Neural progenitor cell (in vitro differentiated cells): ENCODE results near the gene PARP2. TPM values are rescaled to one million over a fixed set of nuclear protein-coding genes. Genes with fewer than 3 reads are reported as not detected.

Experiments used
- DNase-seq: peaks from one replicate; pipeline ENCODE4 v3.0.0-alpha.2; 2016; ENCODE audit warnings: low spot score
- H2AFZ ChIP-seq: fragments of 200-600 bp; sonication (generic); replicated peaks from 2 replicates; pipeline ENCODE4 v1.6.1; 2016; ENCODE audit warnings: antibody characterized with exemption
- H3F3A ChIP-seq: fragments of 200-600 bp; sonication (generic); 2 replicates; pipeline ENCODE4 v1.6.1; 2016; ENCODE audit warnings: antibody characterized with exemption, low read depth
- H3K27ac ChIP-seq: fragments of 200-600 bp; sonication (generic); 2 replicates; pipeline ENCODE4 v1.5.1; 2016; ENCODE audit warnings: mild to moderate bottlenecking
- H3K27me3 ChIP-seq: fragments of 200-600 bp; sonication (generic); 2 replicates; pipeline ENCODE4 v1.6.1; 2016; ENCODE audit warnings: mild to moderate bottlenecking, moderate library complexity
- H3K36me3 ChIP-seq: fragments of 200-600 bp; sonication (generic); 2 replicates; pipeline ENCODE4 v1.5.1; 2016
- H3K4me1 ChIP-seq: fragments of 200-600 bp; sonication (generic); 2 replicates; pipeline ENCODE4 v1.6.1; 2016; ENCODE audit warnings: mixed run types
- H3K4me2 ChIP-seq: fragments of 200-600 bp; sonication (generic); 2 replicates; pipeline ENCODE4 v1.6.1; 2016
- H3K4me3 ChIP-seq: fragments of 200-600 bp; sonication (generic); 2 replicates; pipeline ENCODE4 v1.5.1; 2016
- H3K79me2 ChIP-seq: fragments of 200-600 bp; sonication (generic); 2 replicates; pipeline ENCODE4 v1.6.1; 2016; ENCODE audit warnings: low read depth
- H3K9ac ChIP-seq: fragments of 200-600 bp; sonication (generic); 2 replicates; pipeline ENCODE4 v1.6.1; 2016
- H3K9me3 ChIP-seq: fragments of 200-600 bp; sonication (generic); 2 replicates; pipeline ENCODE4 v1.5.1; 2016; ENCODE audit warnings: low read depth
- H4K20me1 ChIP-seq: fragments of 200-600 bp; sonication (generic); 2 replicates; pipeline ENCODE4 v1.6.1; 2016; ENCODE audit warnings: low read depth
- H3K27ac Mint-ChIP-seq: 3 replicates; pipeline ENCODE4 v1.8.0; 2021; ENCODE audit warnings: mixed read lengths
- H3K27me3 Mint-ChIP-seq: 2 replicates; pipeline ENCODE4 v1.8.0; 2022; ENCODE audit warnings: low read depth, mild to moderate bottlenecking, inconsistent platforms, moderate library complexity, mixed read lengths; ENCODE audit not compliant: insufficient read depth
- H3K36me3 Mint-ChIP-seq: 3 replicates; pipeline ENCODE4 v1.8.0; 2021; ENCODE audit warnings: mixed read lengths
- H3K4me1 Mint-ChIP-seq: 3 replicates; pipeline ENCODE4 v1.8.0; 2021; ENCODE audit warnings: mixed read lengths
- H3K4me3 Mint-ChIP-seq: 3 replicates; pipeline ENCODE4 v1.8.0; 2021; ENCODE audit warnings: mild to moderate bottlenecking, moderate library complexity, mixed read lengths
- H3K9me3 Mint-ChIP-seq: 3 replicates; pipeline ENCODE4 v1.8.0; 2020; ENCODE audit warnings: mixed read lengths
- CTCF ChIP-seq: fragments of 200-600 bp; sonication (generic); IDR thresholded peaks from 2 replicates; pipeline ENCODE4 v1.5.1; 2017; ENCODE audit warnings: antibody characterized with exemption, mild to moderate bottlenecking
- EZH2 ChIP-seq: fragments of 200-600 bp; sonication (generic); IDR thresholded peaks from 2 replicates; pipeline ENCODE4 v1.6.1; 2017; ENCODE audit warnings: antibody characterized with exemption, mild to moderate bottlenecking, moderate library complexity
- EZH2phosphoT487 ChIP-seq: fragments of 200-600 bp; sonication (generic); IDR thresholded peaks from 2 replicates; pipeline ENCODE4 v1.6.1; 2017; ENCODE audit warnings: antibody characterized with exemption
- total RNA-seq: library from RNA; depleted of rRNA; stranded (reverse); fragments of >200 nt; gene quantifications from 2 replicates; pipeline ENCODE4 v1.2.3, GENCODE V29; 2015; ENCODE audit warnings: low replicate concordance

Gene PARP2
- total RNA-seq, 1 donor from 2014 or later, result 47.2 TPM

GRCh38 chr14:20365928-20366327 is 22.5 kb downstream of the PARP2 start:
- H3K9me3 Mint-ChIP-seq, result no peaks in the 10 kb centered on the region
- Histone ChIP-seq H2AFZ (no peak overlapping the region), H3K27ac (no peak overlapping the region), H3K79me2 (no peaks in the 10 kb centered on the region), H3F3A (no peaks in the 10 kb centered on the region), H3K4me3 (no peak overlapping the region), H4K20me1 (no peaks in the 10 kb centered on the region), H3K9me3 (no peaks in the 10 kb centered on the region), H3K4me1 (no peaks in the 10 kb centered on the region), H3K4me2 (no peak overlapping the region), H3K36me3 (peaks cover 3% of the 10 kb centered on the region), H3K27me3 (no peaks in the 10 kb centered on the region), H3K9ac (no peak overlapping the region)
- no peak for TF ChIP-seq CTCF
- TF ChIP-seq EZH2, result no peak
- no peak for TF ChIP-seq EZH2phosphoT487
- H3K4me1 Mint-ChIP-seq, result no peaks in the 10 kb centered on the region
- no peak overlapping the region for H3K4me3 Mint-ChIP-seq
- DNase-seq, result no peak
- H3K27me3 Mint-ChIP-seq, result no peaks in the 10 kb centered on the region
- H3K36me3 Mint-ChIP-seq, result peaks cover 16% of the 10 kb centered on the region
- no peak overlapping the region for H3K27ac Mint-ChIP-seq

- H3K27me3 ChIP-seq, result no peaks in the 10 kb centered on the region
- H4K20me1 ChIP-seq, result no peaks in the 10 kb centered on the region
- H2AFZ ChIP-seq, result no peak overlapping the region
- Mint-ChIP-seq H3K4me1 (no peaks in the 10 kb centered on the region), H3K27ac (no peak overlapping the region), H3K36me3 (peaks cover 24% of the 10 kb centered on the region), H3K27me3 (peaks cover 11% of the 10 kb centered on the region), H3K4me3 (no peak overlapping the region), H3K9me3 (no peaks in the 10 kb centered on the region)
- H3K4me2 ChIP-seq, result no peak overlapping the region
- no peak overlapping the region for H3K4me3 ChIP-seq
- H3K9ac ChIP-seq, result no peak overlapping the region
- H3F3A ChIP-seq, result no peaks in the 10 kb centered on the region
- H3K79me2 ChIP-seq, result no peaks in the 10 kb centered on the region
- H3K9me3 ChIP-seq, result no peaks in the 10 kb centered on the region
- H3K36me3 ChIP-seq, result peaks cover 3% of the 10 kb centered on the region
- H3K27ac ChIP-seq, result no peak overlapping the region
- DNase-seq, result no peak
- no peak for TF ChIP-seq EZH2phosphoT487
- TF ChIP-seq EZH2, result no peak
- TF ChIP-seq CTCF, result no peak
- H3K4me1 ChIP-seq, result no peaks in the 10 kb centered on the region
Measured at GRCh38 chr14:20372796-20373195, 29.4 kb downstream of the PARP2 start.

- Histone ChIP-seq H3K27ac (no peak overlapping the region), H3K9me3 (no peaks in the 10 kb centered on the region), H3K36me3 (no peaks in the 10 kb centered on the region), H3K4me2 (no peak overlapping the region), H3F3A (no peaks in the 10 kb centered on the region), H3K9ac (no peak overlapping the region), H3K4me3 (no peak overlapping the region), H4K20me1 (no peaks in the 10 kb centered on the region), H2AFZ (no peak overlapping the region), H3K27me3 (no peaks in the 10 kb centered on the region), H3K4me1 (no peaks in the 10 kb centered on the region), H3K79me2 (no peaks in the 10 kb centered on the region)
- Mint-ChIP-seq H3K4me1 (no peaks in the 10 kb centered on the region), H3K27me3 (peaks cover 12% of the 10 kb centered on the region), H3K27ac (no peak overlapping the region), H3K36me3 (peaks cover 17% of the 10 kb centered on the region), H3K9me3 (no peaks in the 10 kb centered on the region), H3K4me3 (no peak overlapping the region)
- TF ChIP-seq EZH2phosphoT487 (no peak), CTCF (no peak), EZH2 (no peak)
- DNase-seq, result no peak
Measured at GRCh38 chr14:20375471-20375870, 32.0 kb downstream of the PARP2 start.
